GM21786 (cell line): ENCODE measurements around the gene LY6G6C.
A peak's percentile ranks its signal among the peaks of the same experiment; 100 is the strongest.

Source experiments
- ATAC-seq: cut with Tn5 transposase; IDR thresholded peaks from one replicate; pipeline ENCODE4 v1.9.1; 2021; ENCODE audit not compliant: unreplicated experiment

LY6G6C gene

GRCh38 chr6:31742894-31743293, 21.3 kb upstream of the LY6G6C start:
- no peak for ATAC-seq

- no peak for ATAC-seq
These were observed 20.3 kb upstream of the LY6G6C start for GRCh38 chr6:31741815-31742214.

DNA sequence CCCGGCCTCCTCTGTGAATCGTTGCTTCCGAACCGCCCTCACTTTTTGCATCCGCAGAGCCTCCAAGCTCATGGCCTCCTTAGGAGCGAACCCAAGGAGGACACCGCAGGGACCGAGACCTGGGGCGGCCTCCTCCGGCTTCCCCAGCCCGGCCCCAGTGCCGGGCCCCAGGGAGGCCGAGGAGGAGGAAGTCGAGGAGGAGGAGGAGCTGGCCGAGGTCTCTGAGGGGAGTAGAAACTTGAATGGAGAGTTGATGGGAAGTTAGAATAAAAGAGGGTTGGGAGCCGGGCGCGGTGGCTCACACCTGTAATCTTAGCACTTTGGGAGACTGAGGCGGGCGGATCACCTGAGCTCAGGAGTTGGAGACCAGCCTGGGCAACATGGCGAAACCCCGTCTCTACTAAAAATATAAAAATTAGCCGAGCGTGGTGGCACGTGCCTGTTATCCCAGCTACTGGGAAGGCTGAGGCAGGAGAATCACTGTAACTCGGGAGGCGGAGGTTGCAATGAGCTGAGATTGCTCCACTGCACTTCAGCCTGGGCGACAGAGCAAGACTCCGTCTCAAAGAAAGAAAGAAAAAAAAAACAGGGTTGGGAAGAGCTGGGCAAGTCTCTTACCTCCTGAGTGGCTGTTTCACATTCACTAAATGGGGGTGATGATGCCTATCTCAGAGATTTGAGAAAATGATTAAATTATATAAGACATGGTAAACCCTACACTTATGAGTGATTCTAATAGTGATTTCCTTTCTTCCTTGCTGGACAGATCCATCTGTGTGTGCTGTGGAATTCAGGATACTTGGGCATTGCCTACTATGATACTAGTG, 19.1 kb upstream of the LY6G6C start:
- ATAC-seq, result no peak

DNA sequence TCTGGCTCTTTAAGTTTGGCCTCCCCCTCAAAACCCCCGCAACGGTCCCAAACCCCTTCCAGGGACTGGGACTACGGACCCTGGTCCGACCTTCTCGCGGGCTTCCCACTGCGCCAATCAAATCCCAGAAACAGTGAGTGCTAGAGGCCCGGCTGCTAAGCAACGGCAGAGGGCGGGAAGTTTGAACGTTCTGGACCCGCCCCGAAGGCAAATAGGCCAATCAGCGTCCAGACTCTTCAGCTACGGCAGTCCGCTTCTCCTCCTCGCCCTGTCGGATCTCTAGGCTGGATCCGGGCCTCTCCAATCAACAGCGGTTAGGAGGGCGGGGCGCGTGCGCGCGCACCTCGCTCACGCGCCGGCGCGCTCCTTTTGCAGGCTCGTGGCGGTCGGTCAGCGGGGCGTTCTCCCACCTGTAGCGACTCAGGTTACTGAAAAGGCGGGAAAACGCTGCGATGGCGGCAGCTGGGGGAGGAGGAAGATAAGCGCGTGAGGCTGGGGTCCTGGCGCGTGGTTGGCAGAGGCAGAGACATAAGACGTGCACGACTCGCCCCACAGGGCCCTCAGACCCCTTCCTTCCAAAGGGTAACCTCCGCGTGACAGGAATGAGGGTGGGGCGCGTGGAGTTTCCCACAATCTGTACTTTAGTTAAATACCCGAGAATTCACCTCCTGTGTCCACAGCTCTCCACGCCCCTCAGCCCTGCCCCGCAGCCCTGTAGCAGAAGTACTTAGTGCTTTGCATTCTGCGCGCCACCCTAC, 18.3 kb upstream of the LY6G6C start, which contains the start of gene MSH5:
Gene MSH5 (plus strand): TSS at position 367 of the 758 bp plus-strand sequence. CDS start 462 bp downstream, outside the sequence.
- ATAC-seq, result peak; percentile 72

- ATAC-seq, result no peak
These were observed 16.7 kb upstream of the LY6G6C start for GRCh38 chr6:31737991-31738979.

- no peak for ATAC-seq
These were observed 15.9 kb upstream of the LY6G6C start for GRCh38 chr6:31737315-31737990.

- ATAC-seq, result no peak
These were observed 15.3 kb upstream of the LY6G6C start for GRCh38 chr6:31736768-31737314.

DNA sequence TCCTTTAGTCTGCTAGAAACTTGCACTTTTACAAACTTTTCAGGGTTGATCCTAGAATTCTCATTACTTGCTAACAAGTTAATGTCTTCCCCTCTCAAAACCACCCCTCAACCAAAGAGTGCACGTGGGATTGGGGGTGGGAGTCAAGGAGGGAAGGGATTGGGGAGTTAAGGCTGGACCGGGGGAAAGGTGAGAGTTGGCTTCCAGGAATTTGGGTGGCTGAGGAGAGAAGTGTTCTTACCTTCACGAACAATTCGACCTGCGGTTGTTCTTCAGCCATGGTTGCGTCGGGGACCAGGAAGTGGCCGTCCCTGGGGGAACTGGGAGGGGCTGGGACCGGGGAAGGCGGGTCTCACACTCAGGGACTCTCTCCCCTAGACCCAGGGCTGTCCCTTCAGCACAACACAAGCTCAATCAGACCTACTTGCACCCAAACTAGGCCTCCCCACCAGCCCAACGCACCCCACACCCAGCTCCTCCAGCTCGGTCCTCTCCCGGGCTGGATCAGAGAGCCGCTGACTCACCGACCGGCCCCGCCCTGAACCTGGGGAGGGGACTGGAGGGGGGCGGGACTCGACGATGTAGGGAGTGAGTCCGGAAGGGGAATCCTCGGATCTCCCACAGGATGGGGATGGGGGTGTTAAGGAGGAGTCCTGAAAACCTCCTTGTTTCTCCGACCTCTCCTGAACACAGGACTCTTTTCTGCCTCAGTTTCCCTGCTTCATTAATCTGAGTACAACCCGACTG, 14.6 kb upstream of the LY6G6C start, which contains the start of gene CLIC1:
Gene CLIC1 (minus strand): TSS at position 510 of the 747 bp plus-strand sequence. CDS start 230 bp downstream, at position 280.
- ATAC-seq, result no peak

DNA sequence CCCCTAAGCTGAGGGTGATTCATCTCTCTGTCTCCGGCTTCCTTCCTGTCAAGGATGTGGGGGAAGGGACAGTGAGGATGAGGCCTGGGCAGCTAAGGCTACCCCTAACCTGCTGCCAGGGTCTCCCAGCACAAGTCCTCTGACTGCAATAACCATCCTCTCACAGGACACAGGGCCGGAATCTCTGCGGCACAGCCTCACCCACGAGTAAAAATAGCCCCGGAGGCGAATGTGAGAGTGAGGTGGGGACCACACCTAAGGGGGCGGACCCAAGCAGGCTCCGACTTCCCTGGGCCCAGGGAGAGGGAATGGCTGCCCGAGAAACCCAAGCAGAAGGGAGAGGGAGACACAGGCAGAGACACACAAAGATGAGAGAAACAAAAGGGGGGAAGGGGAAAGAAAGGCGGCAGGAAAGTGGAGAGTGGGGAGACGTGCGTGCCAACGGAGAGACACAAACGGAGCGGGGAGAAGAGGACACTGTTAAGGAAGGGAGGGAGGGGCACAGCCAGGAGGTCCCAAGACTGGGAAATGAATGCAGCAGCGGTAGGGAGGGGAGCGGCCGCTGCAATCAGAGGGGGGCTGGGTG, 13.4 kb upstream of the LY6G6C start:
- ATAC-seq, result peak; percentile 30

GRCh38 chr6:31734247-31734820, 12.8 kb upstream of the LY6G6C start:
- ATAC-seq, result no peak

- no peak for ATAC-seq
These were observed 12.2 kb upstream of the LY6G6C start for GRCh38 chr6:31733734-31734133.

GRCh38 chr6:31732029-31732428, 10.5 kb upstream of the LY6G6C start:
- ATAC-seq, result no peak

DNA sequence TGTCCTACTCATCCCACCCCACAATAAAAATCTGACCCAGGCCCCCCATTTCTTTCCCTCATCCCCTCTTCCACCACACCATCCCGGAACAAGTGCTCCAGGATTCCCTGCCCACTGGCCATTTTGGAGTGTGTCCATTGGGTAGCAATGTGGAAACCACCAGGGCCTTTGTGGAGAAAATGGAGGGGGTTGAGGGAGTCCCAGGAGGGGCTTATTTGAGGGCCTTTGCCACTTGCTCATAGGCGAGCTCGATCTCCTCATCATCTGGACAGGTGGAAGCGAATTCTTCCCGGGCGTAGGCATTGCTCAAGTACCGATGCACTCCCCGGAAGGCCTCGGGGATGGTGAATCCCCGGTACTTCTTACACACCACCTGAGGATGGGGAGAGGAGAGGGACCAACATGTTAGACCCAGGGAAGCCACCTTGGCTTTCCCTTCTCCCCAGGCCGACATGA, 9.1 kb upstream of the LY6G6C start:
- ATAC-seq, result no peak

DNA sequence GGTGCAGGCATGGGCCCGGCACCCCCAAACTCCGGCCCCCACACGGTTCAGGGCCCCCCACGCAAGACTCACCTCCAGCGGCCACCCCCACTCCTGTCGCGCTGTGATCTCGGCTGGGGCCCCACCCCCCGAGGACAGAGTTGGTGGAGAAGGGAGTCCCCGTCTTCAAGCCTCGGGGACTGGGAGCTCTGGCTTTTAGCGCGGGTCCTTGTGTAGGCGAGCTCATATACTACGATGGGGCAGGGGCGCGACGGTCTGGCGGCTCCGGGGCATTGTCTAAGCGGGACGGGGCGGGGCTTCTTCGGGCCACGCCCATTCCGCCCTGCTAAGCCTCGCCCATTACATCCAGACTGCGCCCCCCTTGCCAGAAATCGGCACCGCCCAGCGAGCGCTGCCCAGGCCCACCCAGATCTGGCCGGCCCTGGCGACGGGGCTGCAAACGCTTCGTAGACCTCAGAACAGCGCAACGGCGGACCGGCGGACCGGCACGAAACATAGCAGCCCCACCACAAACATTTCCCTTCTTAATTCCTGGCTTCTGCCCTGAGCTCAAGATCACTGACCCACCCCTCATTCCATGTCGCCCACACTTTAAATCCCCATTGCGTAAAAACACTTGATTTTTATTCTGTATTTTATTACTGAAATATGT, 8.6 kb upstream of the LY6G6C start:
- ATAC-seq, result peak; percentile 40

GRCh38 chr6:31729515-31729978, 8.0 kb upstream of the LY6G6C start:
- ATAC-seq, result peak; percentile 40

DNA sequence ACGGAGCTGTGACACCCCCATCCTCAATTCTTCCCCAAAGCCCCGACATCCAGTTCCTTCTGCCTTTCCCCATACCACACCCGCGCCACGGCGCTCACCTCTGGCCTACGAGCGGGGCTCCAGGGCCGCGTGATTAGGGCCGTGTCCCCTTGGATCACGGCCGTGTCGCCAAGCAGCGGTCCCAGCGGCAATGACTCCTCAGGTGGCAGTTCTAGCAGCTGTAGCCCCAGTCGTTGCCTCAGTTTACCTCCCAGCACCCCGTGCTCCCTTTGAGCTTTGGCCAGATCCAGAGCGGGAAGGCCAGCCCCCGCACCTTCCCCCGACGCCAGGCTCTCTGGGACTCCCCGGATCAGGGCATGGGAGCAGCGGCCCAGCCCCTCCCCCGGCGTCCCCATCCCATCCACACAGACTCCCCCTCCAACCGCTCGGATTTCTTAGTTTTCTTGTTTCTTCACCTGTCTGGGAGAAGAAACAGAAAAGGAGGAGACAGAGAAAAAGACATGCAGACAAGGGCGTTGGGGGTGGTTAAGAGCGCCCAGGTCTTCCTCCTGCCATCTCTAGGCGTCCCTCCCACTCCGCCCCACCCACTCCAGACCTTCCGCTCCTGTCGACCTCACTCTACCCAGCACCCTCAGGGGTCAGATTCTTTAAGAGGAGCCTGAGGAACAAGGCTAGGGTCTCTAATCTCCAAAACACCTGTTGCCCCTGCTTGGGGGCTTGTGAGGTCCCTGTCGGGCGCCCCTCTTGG, 7.4 kb upstream of the LY6G6C start, which contains the start of gene DDAH2:
Gene DDAH2 (minus strand): TSS at position 533 of the 748 bp plus-strand sequence. CDS start 138 bp downstream, at position 395.
- ATAC-seq, result no peak
